Uterus (tissue), 4 donors: ENCODE measurements around the gene AUNIP. TPM values are rescaled to one million over a fixed set of nuclear protein-coding genes. Genes with fewer than 3 reads are reported as not detected.

ENCODE experiments used
- DNase-seq, 2 donors: peaks; one replicate each; pipeline ENCODE4 v3.0.0-alpha.2; 2019 to 2020
- H3K27ac ChIP-seq, 2 donors: fragments of 200-600 bp; sonication (generic); 1 replicate in 1 of 2; 2 replicates in 1 of 2; pipeline ENCODE4 v1.5.1; 2016 to 2018
- H3K27me3 ChIP-seq, 2 donors: fragments of 200-600 bp; sonication (generic); one replicate each; pipeline ENCODE4 v1.5.1; 2018 to 2019; ENCODE audit warnings: control low read depth in 1 of 2
- H3K36me3 ChIP-seq, 2 donors: fragments of 200-600 bp; sonication (generic); one replicate each; pipeline ENCODE4 v1.5.1; 2019; ENCODE audit warnings: control low read depth in 1 of 2
- H3K4me1 ChIP-seq, 2 donors: fragments of 200-600 bp; sonication (generic); one replicate each; pipeline ENCODE4 v1.5.1; 2018 to 2019; ENCODE audit warnings: control low read depth in 1 of 2
- H3K4me3 ChIP-seq, 2 donors: fragments of 200-600 bp; sonication (generic); 1 replicate in 1 of 2; 2 replicates in 1 of 2; pipeline ENCODE4 v1.5.1; 2018 to 2019; ENCODE audit warnings: mild to moderate bottlenecking in 1 of 2
- H3K9me3 ChIP-seq, 2 donors: fragments of 200-600 bp; sonication (generic); one replicate each; pipeline ENCODE4 v1.5.1; 2019; ENCODE audit warnings: control low read depth in 1 of 2
- CTCF ChIP-seq, 4 experiments: fragments of 200-600 bp in 2 of 4; fragments of 450-650 bp in 2 of 4; sonication (generic) in 2 of 4; IDR thresholded peaks; one replicate each; pipeline ENCODE4 v1.5.1; 2016 to 2019; ENCODE audit warnings: antibody characterized with exemption in 4 of 4, mild to moderate bottlenecking in 2 of 4, moderate library complexity in 1 of 4
- POLR2A ChIP-seq, 2 donors: fragments of 450-650 bp; IDR thresholded peaks; one replicate each; pipeline ENCODE4 v1.6.1; 2016; ENCODE audit warnings: antibody characterized with exemption in 2 of 2, mild to moderate bottlenecking in 1 of 2, moderate library complexity in 1 of 2
- intact Hi-C: fragments of 100-400 bp; cut with DNase I; formaldehyde crosslinking; loops from one replicate; pipeline ENCODE4 v1.15.1; 2023; ENCODE audit warnings: low total_unique reads
- total RNA-seq, 4 donors: library from RNA; depleted of rRNA in 3 of 4; stranded (reverse); fragments of >200 nt in 3 of 4; gene quantifications; one replicate each; pipeline versions ENCODE4 v1.1.0 to v1.2.4, GENCODE V29; 2014 to 2023
- donor health status: DM: yes; HTN: yes; CAD: no.

AUNIP gene
- total RNA-seq, 4 donors from 2014 or later, result 1.1 TPM; not detected in 3

- Histone ChIP-seq H3K36me3 (no peaks in the 10 kb centered on the region), H3K4me1 (peaks cover 0 to 5% of the 10 kb centered on the region in 2 donors), H3K27me3 (no peaks in the 10 kb centered on the region), H3K4me3 (no peak overlapping the region), H3K27ac (peak overlapping the region in 1 of 2 donors; percentile 25), H3K9me3 (no peaks in the 10 kb centered on the region)
- intact Hi-C loops, result loop anchor here (5.0 kb wide), 1 partner anchor 203 kb away; no protein-coding TSS in a partner anchor
- TF ChIP-seq POLR2A (IDR thresholded peaks at IDR 0.05), result no peak
- no peak for TF ChIP-seq CTCF (IDR thresholded peaks at IDR 0.05)
- DNase-seq, result no peak
These were observed 49.3 kb downstream of the AUNIP start for GRCh38 chr1:25809929-25810328.

- Histone ChIP-seq H3K27me3 (no peaks in the 10 kb centered on the region), H3K4me3 (no peak overlapping the region), H3K9me3 (no peaks in the 10 kb centered on the region), H3K4me1 (peaks cover 0 to 5% of the 10 kb centered on the region in 2 donors), H3K27ac (peak overlapping the region in 1 of 2 donors; percentile 25), H3K36me3 (no peaks in the 10 kb centered on the region)
- TF ChIP-seq CTCF (IDR thresholded peaks at IDR 0.05), result no peak
- no peak for TF ChIP-seq POLR2A (IDR thresholded peaks at IDR 0.05)
- DNase-seq, result no peak
- intact Hi-C loops, result no loop called here
These were observed 49.9 kb downstream of the AUNIP start for GRCh38 chr1:25809283-25809926.

GRCh38 chr1:25808481-25809244 is 50.6 kb downstream of the AUNIP start:
- Histone ChIP-seq H3K36me3 (no peaks in the 10 kb centered on the region), H3K4me1 (peaks cover 0 to 5% of the 10 kb centered on the region in 2 donors), H3K27me3 (no peaks in the 10 kb centered on the region), H3K4me3 (no peak overlapping the region), H3K27ac (no peak overlapping the region), H3K9me3 (no peaks in the 10 kb centered on the region)
- intact Hi-C loops, result no loop called here
- DNase-seq, result no peak
- TF ChIP-seq POLR2A (IDR thresholded peaks at IDR 0.05) (no peak), CTCF (IDR thresholded peaks at IDR 0.05) (no peak)

- intact Hi-C loops, result no loop called here
- Histone ChIP-seq H3K4me1 (peaks cover 0 to 5% of the 10 kb centered on the region in 2 donors), H3K4me3 (no peak overlapping the region), H3K9me3 (no peaks in the 10 kb centered on the region), H3K27ac (peak overlapping the region in 1 of 2 donors; percentile 66), H3K27me3 (no peaks in the 10 kb centered on the region), H3K36me3 (no peaks in the 10 kb centered on the region)
- DNase-seq, result no peak
- TF ChIP-seq POLR2A (IDR thresholded peaks at IDR 0.05) (no peak), CTCF (IDR thresholded peaks at IDR 0.05) (no peak)
These were observed 51.5 kb downstream of the AUNIP start for GRCh38 chr1:25807480-25808390.
